SH-SY5Y (cell line): Measurements from ENCODE around the gene TC2N.

Source experiments
- GATA2 ChIP-seq: IDR thresholded peaks from 2 replicates; pipeline ENCODE4 v1.6.1; 2011; ENCODE audit warnings: mild to moderate bottlenecking, low read depth, low read length
- GATA3 ChIP-seq: IDR thresholded peaks from 2 replicates; pipeline ENCODE4 v1.6.1; 2011; ENCODE audit warnings: low read depth, mild to moderate bottlenecking, low read length, moderate library complexity

The TC2N gene

GRCh38 chr14:91778217-91778616 lies 89.1 kb downstream of the TC2N start:
- TF ChIP-seq GATA3 (no peak), GATA2 (no peak)

- TF ChIP-seq GATA2 (no peak), GATA3 (no peak)
These were observed 92.9 kb downstream of the TC2N start for GRCh38 chr14:91774140-91775096.

GRCh38 chr14:91770185-91770584 lies 97.2 kb downstream of the TC2N start:
- TF ChIP-seq GATA3 (no peak), GATA2 (no peak)

GRCh38 chr14:91755570-91756295 lies 111.6 kb downstream of the TC2N start:
- no peak for TF ChIP-seq GATA3
- no peak for TF ChIP-seq GATA2

- TF ChIP-seq GATA2, result no peak
These were observed 112.5 kb downstream of the TC2N start for GRCh38 chr14:91754819-91755218.

GRCh38 chr14:91754185-91754584 lies 113.2 kb downstream of the TC2N start:
- no peak for TF ChIP-seq GATA2
- TF ChIP-seq GATA3, result no peak

GRCh38 chr14:91753501-91754128 lies 113.7 kb downstream of the TC2N start:
- no peak for TF ChIP-seq GATA2
- TF ChIP-seq GATA3, result no peak

- TF ChIP-seq GATA3 (no peak), GATA2 (no peak)
These were observed 114.4 kb downstream of the TC2N start for GRCh38 chr14:91752961-91753360.

- TF ChIP-seq GATA3, result no peak
- no peak for TF ChIP-seq GATA2
These were observed 115.6 kb downstream of the TC2N start for GRCh38 chr14:91751719-91752118.

- no peak for TF ChIP-seq GATA3
- TF ChIP-seq GATA2, result no peak
These were observed 116.6 kb downstream of the TC2N start for GRCh38 chr14:91750634-91751198.

GRCh38 chr14:91749868-91750267 lies 117.5 kb downstream of the TC2N start:
- TF ChIP-seq GATA3, result no peak

GRCh38 chr14:91748049-91748448 lies 119.3 kb downstream of the TC2N start:
- TF ChIP-seq GATA2 (no peak), GATA3 (no peak)

GRCh38 chr14:91745344-91745743 lies 122.0 kb downstream of the TC2N start:
- TF ChIP-seq GATA3 (no peak), GATA2 (no peak)

GRCh38 chr14:91744068-91744480 lies 123.3 kb downstream of the TC2N start:
- no peak for TF ChIP-seq GATA3
- no peak for TF ChIP-seq GATA2
